Stimulated activated memory B cell treated with anti-CD40 and anti-IgM and Interleukin-4, amounts not matched to agents 10 μg/mL and 1 μg/mL and 100 μg/mL, for 72 hours (primary cell): ENCODE measurements around the gene ZNF285.
"Not testable (repeated sequence)": the region's sequence is repeated elsewhere in the genome, so short reads cannot be mapped to it uniquely, and the experiment has no call there.

Experiments used
- ATAC-seq: fragments of 150-1000 bp; cut with Tn5 transposase; 2 replicates; pipeline ENCODE4 v1.10.0; 2021
- H3K27ac Mint-ChIP-seq: one replicate; pipeline ENCODE4 v1.8.0; 2022; ENCODE audit warnings: mild to moderate bottlenecking, mixed read lengths
- H3K27me3 Mint-ChIP-seq: one replicate; pipeline ENCODE4 v1.8.0; 2022; ENCODE audit warnings: mixed read lengths
- H3K36me3 Mint-ChIP-seq: one replicate; pipeline ENCODE4 v1.8.0; 2022; ENCODE audit warnings: mixed read lengths
- H3K4me1 Mint-ChIP-seq: one replicate; pipeline ENCODE4 v1.8.0; 2022; ENCODE audit warnings: mixed read lengths
- H3K4me3 Mint-ChIP-seq: one replicate; pipeline ENCODE4 v1.8.0; 2022; ENCODE audit warnings: mild to moderate bottlenecking, moderate library complexity, mixed read lengths
- H3K9me3 Mint-ChIP-seq: one replicate; pipeline ENCODE4 v1.8.0; 2022; ENCODE audit warnings: mixed read lengths

The ZNF285 gene

GRCh38 chr19:44401139-44402115 is at the start of gene ZNF285:
Gene ZNF285, minus strand, starts transcription at chr19:44401608. Its CDS starts 4,395 bp downstream, at chr19:44397213.
- H3K9me3 Mint-ChIP-seq = peaks cover 25% of the 10 kb centered on the region
- H3K4me1 Mint-ChIP-seq = peaks cover 8% of the 10 kb centered on the region
- peak within 1 kb of the TSS; percentile 70 for H3K27ac Mint-ChIP-seq

GRCh38 chr19:44447916-44448674 is 46.7 kb upstream of the ZNF285 start, which contains the start of gene ZNF229:
Gene ZNF229, minus strand, starts transcription at chr19:44448472. Its CDS starts 5,625 bp downstream, at chr19:44442847.
- Mint-ChIP-seq H3K36me3 (peaks cover 70% of the 10 kb centered on the region), H3K4me3 (peak within 1 kb of the TSS; percentile 87), H3K9me3 (peaks cover 51% of the 10 kb centered on the region), H3K27me3 (peaks cover 21% of the 10 kb centered on the region), H3K27ac (peak within 1 kb of the TSS; percentile 74), H3K4me1 (peaks cover 6% of the 10 kb centered on the region)
- peak; percentile 95 for ATAC-seq

More at GRCh38 chr19:44401139-44402115, at the start of gene ZNF285:
- Mint-ChIP-seq H3K27me3 (no peaks in the 10 kb centered on the region), H3K36me3 (peaks cover 21% of the 10 kb centered on the region), H3K4me3 (peak within 1 kb of the TSS; percentile 91)
- ATAC-seq = peak; percentile 97

GRCh38 chr19:44438441-44438840 is 37.0 kb upstream of the ZNF285 start:
- ATAC-seq = no peak
- Mint-ChIP-seq H3K36me3 (peaks cover 72% of the 10 kb centered on the region), H3K9me3 (peaks cover 32% of the 10 kb centered on the region)

GRCh38 chr19:44435441-44435840 is 34.0 kb upstream of the ZNF285 start:
- H3K36me3 Mint-ChIP-seq = peaks cover 70% of the 10 kb centered on the region
- peaks cover 21% of the 10 kb centered on the region for H3K9me3 Mint-ChIP-seq
- H3K4me3 Mint-ChIP-seq = no peak overlapping the region
- H3K27me3 Mint-ChIP-seq = no peaks in the 10 kb centered on the region
- ATAC-seq = no peak
- H3K4me1 Mint-ChIP-seq = no peaks in the 10 kb centered on the region
- no peak overlapping the region for H3K27ac Mint-ChIP-seq

More at GRCh38 chr19:44438441-44438840, 37.0 kb upstream of the ZNF285 start:
- Mint-ChIP-seq H3K27me3 (no peaks in the 10 kb centered on the region), H3K27ac (no peak overlapping the region), H3K4me3 (no peak overlapping the region), H3K4me1 (no peaks in the 10 kb centered on the region)

GRCh38 chr19:44430956-44431355 is 29.5 kb upstream of the ZNF285 start:
- Mint-ChIP-seq H3K36me3 (peaks cover 64% of the 10 kb centered on the region), H3K27ac (no peak overlapping the region), H3K4me1 (no peaks in the 10 kb centered on the region), H3K9me3 (peaks cover 33% of the 10 kb centered on the region), H3K27me3 (no peaks in the 10 kb centered on the region), H3K4me3 (no peak overlapping the region)
- no peak for ATAC-seq

GRCh38 chr19:44415553-44415952 is 14.1 kb upstream of the ZNF285 start:
- H3K36me3 Mint-ChIP-seq = peaks cover 22% of the 10 kb centered on the region
- not testable (repeated sequence) for H3K27ac Mint-ChIP-seq, H3K4me1 Mint-ChIP-seq, ATAC-seq, H3K4me3 Mint-ChIP-seq
- peaks cover 11% of the 10 kb centered on the region for H3K27me3 Mint-ChIP-seq
- peaks cover 25% of the 10 kb centered on the region for H3K9me3 Mint-ChIP-seq

GRCh38 chr19:44389268-44389667 is 12.1 kb downstream of the ZNF285 start:
- H3K27me3 Mint-ChIP-seq, H3K27ac Mint-ChIP-seq, H3K4me3 Mint-ChIP-seq, H3K4me1 Mint-ChIP-seq, ATAC-seq: not testable (repeated sequence)
- H3K9me3 Mint-ChIP-seq = peaks cover 25% of the 10 kb centered on the region
- H3K36me3 Mint-ChIP-seq = peaks cover 70% of the 10 kb centered on the region

- Mint-ChIP-seq H3K4me1 (no peaks in the 10 kb centered on the region), H3K27ac (no peak overlapping the region), H3K4me3 (no peak overlapping the region), H3K36me3 (no peaks in the 10 kb centered on the region), H3K27me3 (peaks cover 3% of the 10 kb centered on the region), H3K9me3 (peaks cover 17% of the 10 kb centered on the region)
- no peak for ATAC-seq
These were observed 26.6 kb downstream of the ZNF285 start for GRCh38 chr19:44374789-44375188.

GRCh38 chr19:44371815-44372480 is 29.5 kb downstream of the ZNF285 start:
- H3K9me3 Mint-ChIP-seq = peaks cover 23% of the 10 kb centered on the region
- no peak overlapping the region for H3K27ac Mint-ChIP-seq
- H3K4me1 Mint-ChIP-seq = no peaks in the 10 kb centered on the region
- H3K36me3 Mint-ChIP-seq = no peaks in the 10 kb centered on the region
- peaks cover 7% of the 10 kb centered on the region for H3K27me3 Mint-ChIP-seq
- no peak overlapping the region for H3K4me3 Mint-ChIP-seq
- no peak for ATAC-seq

- Mint-ChIP-seq H3K27me3 (peaks cover 7% of the 10 kb centered on the region), H3K27ac (no peak overlapping the region), H3K36me3 (no peaks in the 10 kb centered on the region), H3K9me3 (peaks cover 17% of the 10 kb centered on the region), H3K4me3 (no peak overlapping the region), H3K4me1 (no peaks in the 10 kb centered on the region)
- ATAC-seq = no peak
These were observed 34.4 kb downstream of the ZNF285 start for GRCh38 chr19:44367024-44367423.

- Mint-ChIP-seq H3K4me3 (peak within 1 kb of the TSS; percentile 52), H3K4me1 (peaks cover 6% of the 10 kb centered on the region), H3K36me3 (peaks cover 15% of the 10 kb centered on the region), H3K27me3 (peaks cover 22% of the 10 kb centered on the region), H3K9me3 (peaks cover 21% of the 10 kb centered on the region), H3K27ac (no peak within 1 kb of the TSS)
- peak; percentile 54 for ATAC-seq
These were observed 44.9 kb downstream of the ZNF285 start, which contains the start of gene ZNF112 for GRCh38 chr19:44356383-44357111. Gene ZNF112, minus strand, starts transcription at chr19:44356680. Its CDS starts 16,141 bp downstream, at chr19:44340539.

GRCh38 chr19:44346556-44346955 is 54.9 kb downstream of the ZNF285 start:
- H3K9me3 Mint-ChIP-seq = peaks cover 11% of the 10 kb centered on the region
- peaks cover 3% of the 10 kb centered on the region for H3K27me3 Mint-ChIP-seq
- ATAC-seq = no peak
- H3K4me3 Mint-ChIP-seq = no peak overlapping the region
- H3K27ac Mint-ChIP-seq = no peak overlapping the region
- peaks cover 6% of the 10 kb centered on the region for H3K36me3 Mint-ChIP-seq
- H3K4me1 Mint-ChIP-seq = no peaks in the 10 kb centered on the region

- peaks cover 5% of the 10 kb centered on the region for H3K36me3 Mint-ChIP-seq
- no peak overlapping the region for H3K27ac Mint-ChIP-seq
- no peaks in the 10 kb centered on the region for H3K27me3 Mint-ChIP-seq
- no peaks in the 10 kb centered on the region for H3K4me1 Mint-ChIP-seq
- peaks cover 11% of the 10 kb centered on the region for H3K9me3 Mint-ChIP-seq
- no peak for ATAC-seq
- H3K4me3 Mint-ChIP-seq = no peak overlapping the region
These were observed 55.4 kb downstream of the ZNF285 start for GRCh38 chr19:44345959-44346358.

- H3K4me3 Mint-ChIP-seq = no peak overlapping the region
- peak; percentile 73 for ATAC-seq
- H3K27me3 Mint-ChIP-seq = no peaks in the 10 kb centered on the region
- peaks cover 9% of the 10 kb centered on the region for H3K36me3 Mint-ChIP-seq
- peaks cover 15% of the 10 kb centered on the region for H3K9me3 Mint-ChIP-seq
- H3K27ac Mint-ChIP-seq = no peak overlapping the region
- H3K4me1 Mint-ChIP-seq = no peaks in the 10 kb centered on the region
These were observed 57.2 kb downstream of the ZNF285 start for GRCh38 chr19:44344255-44344654.
